ENCODE results near the gene PEX10.

The PEX10 gene

DNA sequence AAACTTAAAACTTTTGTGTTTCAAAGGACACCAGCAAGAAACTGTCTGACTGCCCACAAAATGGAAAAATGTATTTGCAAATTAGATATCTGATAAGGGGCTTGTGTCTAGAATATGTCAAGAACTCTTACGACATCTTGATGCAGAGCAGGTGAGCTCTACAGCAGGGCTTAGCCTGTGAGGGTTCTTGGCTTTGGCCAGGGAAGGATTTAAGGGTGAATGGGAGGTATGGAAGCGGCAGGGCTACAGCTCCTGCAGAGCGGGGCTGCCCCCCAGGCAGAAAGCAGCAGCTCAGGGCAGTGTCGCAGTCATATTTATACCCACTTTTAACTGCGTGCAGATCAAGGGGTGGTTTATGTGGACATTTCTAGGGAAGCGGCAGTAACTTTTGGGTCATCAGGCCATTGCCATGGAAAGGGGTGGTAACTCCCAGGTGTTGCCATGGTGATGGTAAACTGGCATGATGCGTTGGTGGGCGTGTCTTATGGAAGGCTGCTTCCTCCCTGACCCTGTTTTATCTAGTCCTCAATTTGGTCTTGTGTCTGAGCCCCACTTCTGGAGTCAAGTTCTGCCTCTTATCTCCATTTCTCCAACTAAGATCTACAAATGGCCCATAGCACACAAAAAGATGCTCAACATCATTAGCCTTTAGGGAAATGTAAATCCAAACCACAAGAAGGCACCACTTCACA is 44.2 kb downstream of the PEX10 start:
- TF ChIP-seq, protein P1, sequence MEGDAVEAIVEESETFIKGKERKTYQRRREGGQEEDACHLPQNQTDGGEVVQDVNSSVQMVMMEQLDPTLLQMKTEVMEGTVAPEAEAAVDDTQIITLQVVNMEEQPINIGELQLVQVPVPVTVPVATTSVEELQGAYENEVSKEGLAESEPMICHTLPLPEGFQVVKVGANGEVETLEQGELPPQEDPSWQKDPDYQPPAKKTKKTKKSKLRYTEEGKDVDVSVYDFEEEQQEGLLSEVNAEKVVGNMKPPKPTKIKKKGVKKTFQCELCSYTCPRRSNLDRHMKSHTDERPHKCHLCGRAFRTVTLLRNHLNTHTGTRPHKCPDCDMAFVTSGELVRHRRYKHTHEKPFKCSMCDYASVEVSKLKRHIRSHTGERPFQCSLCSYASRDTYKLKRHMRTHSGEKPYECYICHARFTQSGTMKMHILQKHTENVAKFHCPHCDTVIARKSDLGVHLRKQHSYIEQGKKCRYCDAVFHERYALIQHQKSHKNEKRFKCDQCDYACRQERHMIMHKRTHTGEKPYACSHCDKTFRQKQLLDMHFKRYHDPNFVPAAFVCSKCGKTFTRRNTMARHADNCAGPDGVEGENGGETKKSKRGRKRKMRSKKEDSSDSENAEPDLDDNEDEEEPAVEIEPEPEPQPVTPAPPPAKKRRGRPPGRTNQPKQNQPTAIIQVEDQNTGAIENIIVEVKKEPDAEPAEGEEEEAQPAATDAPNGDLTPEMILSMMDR (IDR thresholded peaks at IDR 0.05; ENCODE audit: insufficient read depth, low read depth, low read length, missing control alignments), result no peak
- no peak for DNase-seq (ENCODE audit: low read depth)
- H3K4me3 ChIP-seq (ENCODE audit: low read depth, low read length), result no peak overlapping the region

DNA sequence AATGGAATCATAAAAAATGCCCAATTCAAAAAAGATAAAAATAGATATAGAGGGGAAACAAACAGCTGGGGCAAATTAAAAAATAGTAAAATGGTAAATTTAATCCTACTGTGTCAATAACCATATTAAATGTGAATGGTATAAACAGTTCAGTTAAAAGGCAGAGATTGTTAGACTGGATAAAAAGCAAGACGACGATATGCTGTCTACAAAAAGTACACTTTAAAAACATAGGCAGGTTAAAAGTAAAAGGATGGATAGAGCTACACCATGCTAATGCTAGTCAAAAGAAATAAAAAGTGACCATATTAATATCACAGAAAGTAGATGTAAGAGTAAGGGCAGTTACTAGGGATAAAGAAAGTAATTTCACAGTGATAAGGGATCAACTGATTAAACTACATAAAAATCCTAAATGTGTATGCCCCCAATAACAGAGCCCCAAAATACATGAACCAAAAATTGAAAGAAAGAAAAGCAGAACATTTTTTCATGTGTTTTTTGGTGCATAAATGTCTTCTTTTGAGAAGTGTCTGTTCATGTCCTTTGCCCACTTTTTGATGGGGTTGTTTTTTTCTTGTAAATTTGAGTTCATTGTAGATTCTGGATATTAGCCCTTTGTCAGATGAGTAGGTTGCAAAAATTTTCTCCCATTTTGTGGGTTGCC is 48.4 kb downstream of the PEX10 start:
- TF ChIP-seq, protein P1 (IDR thresholded peaks at IDR 0.05; ENCODE audit: insufficient read depth, low read depth, low read length, missing control alignments), result no peak
- H3K4me3 ChIP-seq (ENCODE audit: low read depth, low read length), result no peak overlapping the region
- DNase-seq (ENCODE audit: low read depth), result no peak

GRCh38 chr1:2360588-2361364 is 51.6 kb downstream of the PEX10 start:
- H3K4me3 ChIP-seq (ENCODE audit: low read depth, low read length), result no peak overlapping the region
- DNase-seq (ENCODE audit: low read depth), result no peak
- TF ChIP-seq, protein P1 (IDR thresholded peaks at IDR 0.05; ENCODE audit: insufficient read depth, low read depth, low read length, missing control alignments), result no peak

DNA sequence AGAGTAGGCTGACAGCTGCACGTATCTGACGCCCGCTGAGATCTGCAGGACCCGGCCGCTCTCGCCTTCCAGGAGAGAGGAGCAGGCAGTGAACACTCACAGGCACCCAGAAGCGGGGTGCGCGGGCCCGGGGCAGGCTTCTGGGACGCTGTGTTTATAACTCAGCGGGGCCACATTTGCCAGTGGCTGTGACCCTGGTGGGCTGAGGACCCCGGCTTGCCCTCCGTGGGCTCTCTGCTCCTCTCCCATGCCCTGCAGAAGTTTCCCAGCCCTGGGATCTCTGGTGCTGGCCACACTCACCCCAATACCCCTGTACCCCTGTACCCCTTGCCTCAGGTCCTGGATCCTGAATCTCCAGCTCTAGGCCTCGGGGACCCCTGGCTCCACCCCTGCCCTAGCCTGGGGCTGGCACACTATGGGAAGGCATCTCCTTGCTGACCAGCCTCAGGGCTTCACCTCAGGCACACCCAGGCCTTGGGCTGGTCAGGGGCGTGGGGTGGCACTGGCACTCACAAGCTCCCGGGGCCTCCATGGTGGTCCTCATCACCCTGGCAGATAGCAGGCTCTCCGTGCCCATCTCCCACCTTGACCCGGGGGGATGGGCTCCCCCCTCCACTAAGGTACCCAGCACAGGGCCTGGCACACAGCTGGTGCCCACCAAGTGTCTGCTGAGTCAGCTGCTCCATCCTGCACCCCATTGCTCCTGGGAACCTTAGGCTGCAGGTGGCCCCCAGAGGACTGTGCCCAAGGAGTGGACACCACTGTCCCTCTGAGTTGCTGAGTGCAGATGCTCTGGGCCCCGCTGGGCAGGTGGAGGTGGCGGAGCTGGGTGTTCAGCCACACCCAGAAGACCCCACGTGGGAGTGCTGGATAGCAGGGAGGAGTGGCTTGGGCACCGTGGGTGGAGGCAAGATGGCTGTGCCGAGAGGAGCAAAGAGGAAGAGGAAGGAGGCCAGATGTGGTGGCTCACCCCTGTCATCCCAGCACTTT is 53.4 kb downstream of the PEX10 start:
- H3K4me3 ChIP-seq (ENCODE audit: low read depth, low read length), result no peak overlapping the region
- no peak for DNase-seq (ENCODE audit: low read depth)
- TF ChIP-seq, protein P1 (IDR thresholded peaks at IDR 0.05; ENCODE audit: insufficient read depth, low read depth, low read length, missing control alignments), result no peak

DNA sequence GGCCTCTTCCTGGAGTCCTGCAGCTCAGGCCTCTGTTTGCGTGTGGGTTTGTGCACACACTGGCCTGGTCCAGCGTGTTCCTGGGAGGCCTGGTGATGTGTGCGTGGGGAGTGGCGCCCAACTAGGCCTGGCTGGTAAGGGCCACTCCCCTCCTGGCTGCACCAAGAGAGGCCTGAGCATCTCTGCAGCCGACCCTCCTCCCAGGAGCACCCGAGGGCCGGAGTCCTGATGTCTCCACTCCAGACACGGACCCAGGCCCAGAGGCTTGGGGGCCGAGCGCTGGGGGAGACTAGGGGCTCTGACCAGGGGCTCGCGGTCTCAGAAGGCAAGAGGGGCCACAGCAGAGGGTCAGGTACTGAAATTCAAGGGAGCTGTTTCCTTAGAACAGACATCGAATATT is 54.3 kb downstream of the PEX10 start:
- TF ChIP-seq, protein P1 (IDR thresholded peaks at IDR 0.05; ENCODE audit: insufficient read depth, low read depth, low read length, missing control alignments), result no peak
- DNase-seq (ENCODE audit: low read depth), result no peak
- H3K4me3 ChIP-seq (ENCODE audit: low read depth, low read length), result no peak overlapping the region

Data from GM12865 (cell line).